Measurements from ENCODE around the gene SLC13A3. TPM values are rescaled to one million over a fixed set of nuclear protein-coding genes. Genes with fewer than 3 reads are reported as not detected.

Gene SLC13A3
- total RNA-seq, 1 experiment from 2014 or later, result 17.5 TPM

- H2BK12ac ChIP-seq (ENCODE audit: insufficient read length, low read depth, low read length), result no peak overlapping the region
- H3K36me3 Mint-ChIP-seq (ENCODE audit: insufficient read depth in 1 of 3, low read depth in 3 of 3), result peaks cover 6 to 15% (median 13%) of the 10 kb centered on the region in 3 experiments; a peak in 6 of 7 replicates
- H4K91ac ChIP-seq (ENCODE audit: insufficient read length, low read depth, low read length), result no peak overlapping the region
- no peak overlapping the region for H3K14ac ChIP-seq (ENCODE audit: insufficient read depth, low read length)
- no peak overlapping the region for H2BK15ac ChIP-seq (ENCODE audit: low read depth, low read length)
- H4K5ac ChIP-seq (ENCODE audit: insufficient read length, low read depth, low read length), result no peak overlapping the region
- no peaks in the 10 kb centered on the region for H3K23me2 ChIP-seq (ENCODE audit: insufficient read length, low read depth, low read length, poor library complexity, severe bottlenecking)
- H4K8ac ChIP-seq (replicated peaks; ENCODE audit: insufficient read length, low read depth, low read length), result no peak overlapping the region
- no peak overlapping the region for H3K27ac ChIP-seq (ENCODE audit: insufficient read length, low read depth, low read length)
- no peak overlapping the region for H3T11ph ChIP-seq (ENCODE audit: low read length)
- no peak overlapping the region for H3K4ac ChIP-seq (ENCODE audit: low read depth, low read length)
- no peak overlapping the region for H3K27ac Mint-ChIP-seq
- no peaks in the 10 kb centered on the region for H3K27me3 Mint-ChIP-seq (ENCODE audit: low read depth)
- H3K23ac ChIP-seq (ENCODE audit: insufficient read length, low read depth, low read length), result no peak overlapping the region
- H2AFZ ChIP-seq (ENCODE audit: low read length), result no peak overlapping the region
- H3K27me3 ChIP-seq (ENCODE audit: insufficient read depth, low read length), result no peaks in the 10 kb centered on the region
- H3K4me2 ChIP-seq (ENCODE audit: insufficient read depth, insufficient read length, low read length), result no peak overlapping the region
- no peak overlapping the region for H3K9ac ChIP-seq (ENCODE audit: extremely low read depth, insufficient read length, low read length)
- H3K4me1 ChIP-seq (ENCODE audit: insufficient read depth, low read length), result no peaks in the 10 kb centered on the region
- no peak for DNase-seq
- H3K4me1 Mint-ChIP-seq, result peaks cover 4 to 8% of the 10 kb centered on the region in 2 experiments; a peak in 3 of 4 replicates
- no peaks in the 10 kb centered on the region; a peak in 1 of 5 replicates for H3K9me3 Mint-ChIP-seq
- no CpG with 5 or more reads among the region's 19 CpGs for WGBS (ENCODE audit: extremely low coverage, insufficient read length, low lambda C conversion rate)
- H3K79me1 ChIP-seq (ENCODE audit: insufficient read depth, low read depth, low read length, poor library complexity, severe bottlenecking), result no peaks in the 10 kb centered on the region
- H2AK5ac ChIP-seq (ENCODE audit: insufficient read length, low read length), result no peak overlapping the region
- no peak overlapping the region for H2BK120ac ChIP-seq (ENCODE audit: low read depth, low read length, poor library complexity, severe bottlenecking)
- H3K79me2 ChIP-seq (ENCODE audit: insufficient read depth, low read length), result no peaks in the 10 kb centered on the region
- no peak overlapping the region for H2BK20ac ChIP-seq (ENCODE audit: low read depth, low read length, poor library complexity, severe bottlenecking)
- no peaks in the 10 kb centered on the region for H3K9me3 ChIP-seq (ENCODE audit: control insufficient read depth, low read depth, low read length)
- no peak for TF ChIP-seq CTCF (conservative IDR thresholded peaks at IDR 0.05)
- H3K4me3 Mint-ChIP-seq, result no peak overlapping the region
- H3K18ac ChIP-seq (ENCODE audit: insufficient read length, low read depth, low read length), result no peak overlapping the region
- no peaks in the 10 kb centered on the region for H4K20me1 ChIP-seq (ENCODE audit: control insufficient read depth, insufficient read depth, insufficient read length)
- no peak overlapping the region for H3K56ac ChIP-seq (ENCODE audit: insufficient read length, low read depth, low read length)
- no peak overlapping the region for H2BK5ac ChIP-seq (ENCODE audit: insufficient read length, low read length)
Observed at GRCh38 chr20:46573788-46574584, 77.3 kb downstream of the SLC13A3 start.

Measured in H9 (cell line).